Measurements from ENCODE around the gene CLMN. TPM values are rescaled to one million over a fixed set of nuclear protein-coding genes. Genes with fewer than 3 reads are reported as not detected.

The CLMN gene
- total and polyA plus RNA-seq, 9 of the 15 experiments (the other 6 are each of a cell fraction or from before 2014, with no cell fraction given), result 0.01 to 0.18 (median 0.07) TPM; not detected in 4

DNA sequence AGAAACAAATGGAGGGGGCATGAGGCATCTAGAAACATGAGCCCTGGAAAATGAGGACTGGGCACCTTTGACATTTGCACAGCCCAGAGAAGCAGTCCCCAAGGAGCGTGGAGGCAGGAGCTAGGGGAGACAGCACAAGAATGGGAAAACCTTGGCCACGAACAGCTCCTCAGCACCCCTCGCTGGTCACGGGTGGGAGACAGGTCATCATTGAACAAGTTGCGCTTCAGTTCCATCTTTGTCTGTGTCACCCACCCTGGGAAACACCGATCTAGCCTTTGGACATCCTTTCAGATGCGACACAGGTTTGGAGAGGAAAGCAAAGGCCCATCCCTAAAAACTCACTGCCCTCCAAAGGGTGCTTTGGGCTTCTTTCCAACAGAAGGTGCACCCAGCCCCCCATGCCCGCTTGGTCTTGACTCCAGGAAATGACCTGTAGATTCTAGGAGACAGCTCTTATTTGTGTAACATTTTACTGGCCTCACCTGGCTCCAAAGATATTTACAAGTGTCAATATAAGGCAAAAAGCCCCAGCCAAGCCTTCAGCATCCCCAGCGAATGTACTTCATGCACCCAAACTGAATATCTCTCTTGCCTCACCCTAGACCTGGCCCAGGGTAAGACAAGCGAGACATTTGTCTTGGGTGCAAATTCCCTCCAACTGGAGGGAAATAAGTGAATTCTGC is 28.8 kb upstream of the CLMN start:
- no peaks in the 10 kb centered on the region for H3K9me3 ChIP-seq (replicated peaks; ENCODE audit: control insufficient read depth, insufficient read depth, low read depth, low read length)
- H3K36me3 ChIP-seq (ENCODE audit: control insufficient read depth, insufficient read depth, low read length), result no peaks in the 10 kb centered on the region
- no peak overlapping the region for H3K27ac ChIP-seq (ENCODE audit: extremely low read depth, low read depth, low read length)
- no peak overlapping the region for H2AFZ ChIP-seq (ENCODE audit: low read depth, low read length)
- intact Hi-C loops (cut with micrococcal nuclease), result loop anchor here (1.0 kb wide), 1 partner anchor 14 kb away; no protein-coding TSS in a partner anchor
- no peak overlapping the region for H3K4me2 ChIP-seq (ENCODE audit: insufficient read depth, low read length)
- H4K20me1 ChIP-seq (replicated peaks; ENCODE audit: control insufficient read depth, insufficient read depth, low read length), result no peaks in the 10 kb centered on the region
- TF ChIP-seq KLF13 (tag; IDR thresholded peaks at IDR 0.05; ENCODE audit: borderline replicate concordance, low read depth) (no peak), NCOA4 (IDR thresholded peaks at IDR 0.05; ENCODE audit: partially characterized antibody) (no peak), ZKSCAN3 (CRISPR knock-in tag; IDR thresholded peaks at IDR 0.05) (no peak), SIX5 (IDR thresholded peaks at IDR 0.05; ENCODE audit: borderline replicate concordance in 1 of 2, insufficient read depth in 1 of 2, low read depth in 1 of 2, low read length in 2 of 2) (no peak), RBM39 (optimal IDR thresholded peaks at IDR 0.05; ENCODE audit: low read depth, low read length) (no peak), FIP1L1 (IDR thresholded peaks at IDR 0.05; ENCODE audit: low read depth, low read length, poor library complexity, severe bottlenecking) (no peak), RB1 (IDR thresholded peaks at IDR 0.05; ENCODE audit: low read depth) (no peak), THRAP3 (IDR thresholded peaks at IDR 0.05; ENCODE audit: borderline replicate concordance) (no peak), NFATC3 (IDR thresholded peaks at IDR 0.05) (no peak), MAFF (IDR thresholded peaks at IDR 0.05; ENCODE audit: low read length) (no peak), MIER1 (IDR thresholded peaks at IDR 0.05; ENCODE audit: low read depth) (no peak), TCF7L2 (IDR thresholded peaks at IDR 0.05; ENCODE audit: low read depth, low read length) (no peak), ZNF398 (CRISPR knock-in tag; IDR thresholded peaks at IDR 0.05) (no peak)
- TF ChIP-seq, protein P1, sequence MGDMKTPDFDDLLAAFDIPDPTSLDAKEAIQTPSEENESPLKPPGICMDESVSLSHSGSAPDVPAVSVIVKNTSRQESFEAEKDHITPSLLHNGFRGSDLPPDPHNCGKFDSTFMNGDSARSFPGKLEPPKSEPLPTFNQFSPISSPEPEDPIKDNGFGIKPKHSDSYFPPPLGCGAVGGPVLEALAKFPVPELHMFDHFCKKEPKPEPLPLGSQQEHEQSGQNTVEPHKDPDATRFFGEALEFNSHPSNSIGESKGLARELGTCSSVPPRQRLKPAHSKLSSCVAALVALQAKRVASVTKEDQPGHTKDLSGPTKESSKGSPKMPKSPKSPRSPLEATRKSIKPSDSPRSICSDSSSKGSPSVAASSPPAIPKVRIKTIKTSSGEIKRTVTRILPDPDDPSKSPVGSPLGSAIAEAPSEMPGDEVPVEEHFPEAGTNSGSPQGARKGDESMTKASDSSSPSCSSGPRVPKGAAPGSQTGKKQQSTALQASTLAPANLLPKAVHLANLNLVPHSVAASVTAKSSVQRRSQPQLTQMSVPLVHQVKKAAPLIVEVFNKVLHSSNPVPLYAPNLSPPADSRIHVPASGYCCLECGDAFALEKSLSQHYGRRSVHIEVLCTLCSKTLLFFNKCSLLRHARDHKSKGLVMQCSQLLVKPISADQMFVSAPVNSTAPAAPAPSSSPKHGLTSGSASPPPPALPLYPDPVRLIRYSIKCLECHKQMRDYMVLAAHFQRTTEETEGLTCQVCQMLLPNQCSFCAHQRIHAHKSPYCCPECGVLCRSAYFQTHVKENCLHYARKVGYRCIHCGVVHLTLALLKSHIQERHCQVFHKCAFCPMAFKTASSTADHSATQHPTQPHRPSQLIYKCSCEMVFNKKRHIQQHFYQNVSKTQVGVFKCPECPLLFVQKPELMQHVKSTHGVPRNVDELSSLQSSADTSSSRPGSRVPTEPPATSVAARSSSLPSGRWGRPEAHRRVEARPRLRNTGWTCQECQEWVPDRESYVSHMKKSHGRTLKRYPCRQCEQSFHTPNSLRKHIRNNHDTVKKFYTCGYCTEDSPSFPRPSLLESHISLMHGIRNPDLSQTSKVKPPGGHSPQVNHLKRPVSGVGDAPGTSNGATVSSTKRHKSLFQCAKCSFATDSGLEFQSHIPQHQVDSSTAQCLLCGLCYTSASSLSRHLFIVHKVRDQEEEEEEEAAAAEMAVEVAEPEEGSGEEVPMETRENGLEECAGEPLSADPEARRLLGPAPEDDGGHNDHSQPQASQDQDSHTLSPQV (IDR thresholded peaks at IDR 0.05), result no peak
- no peaks in the 10 kb centered on the region for H3K79me2 ChIP-seq (ENCODE audit: control insufficient read depth, insufficient read depth, low read length)
- no peak overlapping the region for H3K4me3 ChIP-seq
- no peak overlapping the region for H3K9ac ChIP-seq (ENCODE audit: insufficient read depth in 1 of 2, low read depth in 2 of 2, low read length in 2 of 2)
- H3K4me1 ChIP-seq (replicated peaks in 1 of 2; ENCODE audit: control insufficient read depth in 2 of 2, insufficient read depth in 2 of 2, low read length in 2 of 2), result no peaks in the 10 kb centered on the region
- FAIRE-seq (no peak), ATAC-seq (no peak), DNase-seq (ENCODE audit: extremely low read depth in 1 of 4, low spot score in 3 of 4) (no peak)
- no peaks in the 10 kb centered on the region; a peak in 1 of 5 replicates for H3K27me3 ChIP-seq (ENCODE audit: control insufficient read depth in 2 of 2, insufficient read depth in 2 of 2, low read length in 2 of 2)
- WGBS (ENCODE audit: insufficient coverage, low coverage, missing lambda C conversion rate), result 0% methylated on average over 8 of the region's 10 CpGs
- in situ Hi-C loops (cut with MboI), result no loop called here
- ChIA-PET POLR2A (interaction anchor here (0.6 kb wide), 1 partner anchor 185 kb away, joined by 3 read pairs; no protein-coding TSS in a partner anchor), CTCF (ENCODE audit: low intra/inter-chr PET ratio) (no interaction called here)
- H3K9me1 ChIP-seq (ENCODE audit: control insufficient read depth, insufficient read depth, low read length), result no peaks in the 10 kb centered on the region
- no TSS peak for BruUV-seq (replicated peaks)

Data from K562 (cell line).